Keratinocyte (primary cell): ENCODE measurements around the gene SLC27A5. TPM values are rescaled to one million over a fixed set of nuclear protein-coding genes. Genes with fewer than 3 reads are reported as not detected.

Experiments
- DNase-seq: peaks from one replicate; pipeline ENCODE4 v3.0.0-alpha.2; 2011; ENCODE audit warnings: low read depth, missing footprints, low spot score
- FAIRE-seq: peaks from 2 replicates; lab custom pipeline; 2011; peaks lifted over from hg19 to GRCh38; lab: Jason Lieb, UNC
- H2AFZ ChIP-seq: 2 replicates; pipeline ENCODE4 v1.6.0; 2012; ENCODE audit warnings: low read length, control low read depth, inconsistent platforms; ENCODE audit not compliant: control insufficient read depth
- H3K27ac ChIP-seq: 2 replicates; pipeline ENCODE4 v1.5.1; 2011; ENCODE audit warnings: low read length; ENCODE audit not compliant: control insufficient read depth, insufficient read depth
- H3K27me3 ChIP-seq: 3 replicates; pipeline ENCODE4 v1.6.0; 2011; ENCODE audit warnings: low read length; ENCODE audit not compliant: control insufficient read depth, insufficient read depth; ENCODE audit errors: extremely low read depth
- H3K36me3 ChIP-seq, 2 experiments: 2 replicates in 1 of 2; 3 replicates in 1 of 2; pipeline ENCODE4 v1.5.1; 2011; ENCODE audit warnings: low read length in 2 of 2, mild to moderate bottlenecking in 1 of 2; ENCODE audit not compliant: control insufficient read depth in 2 of 2, insufficient read depth in 2 of 2; ENCODE audit errors: extremely low read depth in 1 of 2
- H3K4me1 ChIP-seq: 3 replicates; pipeline ENCODE4 v1.5.1; 2011; ENCODE audit warnings: low read length; ENCODE audit not compliant: control insufficient read depth, insufficient read depth; ENCODE audit errors: extremely low read depth
- H3K4me2 ChIP-seq: 3 replicates; pipeline ENCODE4 v1.6.0; 2011; ENCODE audit warnings: low read depth, low read length; ENCODE audit not compliant: control insufficient read depth, insufficient read depth; ENCODE audit errors: extremely low read depth
- H3K4me3 ChIP-seq, 3 experiments: fragments of 200-600 bp in 1 of 3; sonication (generic) in 1 of 3; 2 replicates in 2 of 3; 3 replicates in 1 of 3; pipeline ENCODE4 v1.5.1; 2011 to 2016; ENCODE audit warnings: low read length in 3 of 3, mild to moderate bottlenecking in 3 of 3, control low read depth in 2 of 3, inconsistent platforms in 1 of 3, low read depth in 1 of 3, mixed read lengths in 1 of 3, mixed run types in 1 of 3, moderate library complexity in 1 of 3; ENCODE audit not compliant: control insufficient read depth in 2 of 3, insufficient read depth in 2 of 3; ENCODE audit errors: extremely low read depth in 1 of 3
- H3K79me2 ChIP-seq: 2 replicates; pipeline ENCODE4 v1.6.0; 2012; ENCODE audit warnings: low read length; ENCODE audit not compliant: control insufficient read depth, insufficient read depth
- H3K9ac ChIP-seq: 3 replicates; pipeline ENCODE4 v1.6.0; 2011; ENCODE audit warnings: low read length; ENCODE audit not compliant: control insufficient read depth, insufficient read depth; ENCODE audit errors: extremely low read depth
- H3K9me1 ChIP-seq: 3 replicates; pipeline ENCODE4 v1.6.0; 2011; ENCODE audit warnings: low read length; ENCODE audit not compliant: control insufficient read depth, insufficient read depth; ENCODE audit errors: extremely low read depth
- H3K9me3 ChIP-seq: 2 replicates; pipeline ENCODE4 v1.5.1; 2012; ENCODE audit warnings: low read depth, low read length; ENCODE audit not compliant: control insufficient read depth
- H4K20me1 ChIP-seq: 3 replicates; pipeline ENCODE4 v1.6.0; 2011; ENCODE audit warnings: low read length; ENCODE audit not compliant: control insufficient read depth, insufficient read depth; ENCODE audit errors: extremely low read depth
- EZH2 ChIP-seq: IDR thresholded peaks from one replicate; pipeline ENCODE4 v1.6.1; 2012; ENCODE audit warnings: inconsistent platforms, mild to moderate bottlenecking, low read length, moderate library complexity
- dilution Hi-C: fragments of 300-500 bp; cut with MboI; formaldehyde crosslinking; loops from one replicate; pipeline ENCODE4 v1.7.0; 2020; ENCODE audit warnings: low sequenced_read_pairs; ENCODE audit not compliant: extremely low pct_ligation_motif_present
- polyA minus RNA-seq, 3 experiments: library from RNA; depleted of rRNA, polyadenylated mRNA; stranded (reverse); fragments of >200 nt; gene quantifications; 1 replicate in 1 of 3; 2 replicates in 1 of 3; 3 replicates in 1 of 3; pipeline ENCODE4 v1.2.3, GENCODE V29; 2011
- polyA plus RNA-seq, 5 experiments: library from polyadenylated mRNA; depleted of rRNA in 3 of 5; stranded (reverse) in 3 of 5; stranded (forward) in 1 of 5; unstranded in 1 of 5; fragments of >200 nt; gene quantifications; 1 replicate in 1 of 5; 2 replicates in 3 of 5; 3 replicates in 1 of 5; pipeline versions ENCODE4 v1.2.1 to v1.2.3, GENCODE V29; 2011 to 2012; ENCODE audit warnings: missing spikeins in 2 of 5, low read depth in 1 of 5, low replicate concordance in 1 of 5
- TF ChIP-seq, protein P1 (sequence below), 3 experiments: IDR thresholded peaks in 1 of 3; conservative IDR thresholded peaks in 1 of 3; optimal IDR thresholded peaks in 1 of 3; 2 replicates in 2 of 3; 3 replicates in 1 of 3; pipeline versions ENCODE3 to v1.5.1; 2011; ENCODE audit warnings: low read length in 3 of 3, mild to moderate bottlenecking in 3 of 3, moderate library complexity in 2 of 3, control low read depth in 1 of 3, inconsistent platforms in 1 of 3; ENCODE audit not compliant: insufficient read depth in 2 of 3; ENCODE audit errors: extremely low read depth in 1 of 3

Gene SLC27A5, protein sequence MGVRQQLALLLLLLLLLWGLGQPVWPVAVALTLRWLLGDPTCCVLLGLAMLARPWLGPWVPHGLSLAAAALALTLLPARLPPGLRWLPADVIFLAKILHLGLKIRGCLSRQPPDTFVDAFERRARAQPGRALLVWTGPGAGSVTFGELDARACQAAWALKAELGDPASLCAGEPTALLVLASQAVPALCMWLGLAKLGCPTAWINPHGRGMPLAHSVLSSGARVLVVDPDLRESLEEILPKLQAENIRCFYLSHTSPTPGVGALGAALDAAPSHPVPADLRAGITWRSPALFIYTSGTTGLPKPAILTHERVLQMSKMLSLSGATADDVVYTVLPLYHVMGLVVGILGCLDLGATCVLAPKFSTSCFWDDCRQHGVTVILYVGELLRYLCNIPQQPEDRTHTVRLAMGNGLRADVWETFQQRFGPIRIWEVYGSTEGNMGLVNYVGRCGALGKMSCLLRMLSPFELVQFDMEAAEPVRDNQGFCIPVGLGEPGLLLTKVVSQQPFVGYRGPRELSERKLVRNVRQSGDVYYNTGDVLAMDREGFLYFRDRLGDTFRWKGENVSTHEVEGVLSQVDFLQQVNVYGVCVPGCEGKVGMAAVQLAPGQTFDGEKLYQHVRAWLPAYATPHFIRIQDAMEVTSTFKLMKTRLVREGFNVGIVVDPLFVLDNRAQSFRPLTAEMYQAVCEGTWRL
- polyA plus RNA-seq (13.4 to 15.4 TPM (median 14.7 TPM) in 3 replicates), polyA minus RNA-seq (14.4 to 33.3 TPM (median 19.7 TPM) in 3 replicates)
- 1.9 TPM for polyA plus RNA-seq (2011; ENCODE audit: low read depth)
- polyA plus RNA-seq (2011; cell fraction: cytosol; rRNA removed): 7.9 and 16.2 TPM in 2 replicates
- 5.5 and 8.2 TPM in 2 replicates for polyA plus RNA-seq (2011; cell fraction: nucleus; rRNA removed)
- 11.7 and 22.5 TPM in 2 replicates for polyA plus RNA-seq (2012; ENCODE audit: low replicate concordance)
- 18.8 TPM for polyA minus RNA-seq (2011; cell fraction: cytosol; rRNA and poly(A)+ RNA removed)
- polyA minus RNA-seq (2011; cell fraction: nucleus; rRNA and poly(A)+ RNA removed): 4.1 and 5.6 TPM in 2 replicates

DNA sequence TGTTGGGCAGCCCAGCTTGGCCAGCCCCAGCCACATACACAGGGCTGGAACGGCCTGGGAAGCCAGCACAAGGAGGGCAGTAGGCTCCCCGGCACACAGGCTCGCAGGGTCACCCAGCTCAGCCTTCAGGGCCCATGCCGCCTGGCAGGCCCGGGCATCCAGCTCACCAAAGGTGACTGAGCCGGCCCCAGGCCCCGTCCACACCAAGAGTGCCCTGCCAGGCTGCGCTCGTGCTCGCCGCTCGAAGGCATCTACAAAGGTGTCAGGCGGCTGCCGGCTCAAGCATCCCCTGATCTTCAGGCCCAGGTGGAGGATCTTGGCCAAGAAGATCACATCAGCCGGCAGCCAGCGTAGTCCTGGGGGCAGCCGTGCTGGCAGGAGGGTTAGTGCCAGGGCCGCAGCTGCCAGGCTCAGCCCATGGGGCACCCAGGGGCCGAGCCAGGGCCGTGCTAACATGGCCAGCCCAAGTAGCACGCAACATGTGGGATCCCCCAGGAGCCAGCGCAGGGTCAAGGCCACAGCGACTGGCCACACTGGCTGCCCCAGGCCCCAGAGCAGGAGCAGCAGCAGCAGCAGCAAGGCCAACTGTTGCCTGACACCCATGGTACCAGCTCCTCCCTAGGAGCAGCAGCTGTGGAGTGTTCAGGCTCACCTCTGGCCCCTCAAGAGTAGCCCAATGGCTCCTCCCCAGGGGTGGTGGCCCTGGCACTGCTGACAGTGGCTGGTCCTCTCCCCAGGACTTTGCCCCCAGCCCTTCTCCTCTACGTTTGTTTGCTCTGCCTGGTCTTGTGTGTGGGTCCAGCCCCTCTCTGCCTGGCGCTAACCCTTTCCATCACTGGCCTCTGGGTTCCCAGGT is at the start of gene SLC27A5:
Gene SLC27A5 (minus strand): TSS at position 640 of the 856 bp plus-strand sequence. CDS start 37 bp downstream, at position 603.
- H3K36me3 ChIP-seq: peaks cover 0 to 8% of the 10 kb centered on the region in 2 experiments
- dilution Hi-C loops: no loop called here

DNA sequence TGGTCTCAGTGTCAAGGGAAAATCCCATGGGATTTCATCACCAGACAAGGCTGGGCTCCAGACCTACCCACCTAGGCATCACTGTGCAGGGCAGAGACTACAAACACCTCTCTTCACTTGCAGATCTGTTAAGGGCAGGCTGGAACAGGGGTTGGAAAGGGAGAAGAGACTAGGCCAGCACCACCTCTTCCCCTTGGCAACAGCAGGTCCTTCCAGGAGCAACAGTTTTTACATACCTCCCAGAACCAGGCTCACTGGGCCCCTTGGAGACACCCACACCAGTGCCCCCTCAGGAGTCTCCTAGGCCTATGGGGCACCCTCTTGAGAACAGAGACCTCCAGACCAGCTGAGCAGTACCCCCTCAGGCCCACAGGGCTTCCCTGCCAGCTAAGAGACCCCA is 49.1 kb upstream of the SLC27A5 start:
- Histone ChIP-seq H3K36me3 (peaks cover 8 to 14% of the 10 kb centered on the region in 2 experiments), H3K9me1 (no peaks in the 10 kb centered on the region), H3K27ac (no peak overlapping the region), H3K79me2 (peaks cover 22% of the 10 kb centered on the region), H2AFZ (no peak overlapping the region), H3K9me3 (no peaks in the 10 kb centered on the region), H3K4me3 (no peak overlapping the region), H3K4me2 (no peak overlapping the region), H4K20me1 (no peaks in the 10 kb centered on the region), H3K4me1 (peaks cover 35% of the 10 kb centered on the region), H3K9ac (no peak overlapping the region), H3K27me3 (peaks cover 4% of the 10 kb centered on the region)
- dilution Hi-C loops: no loop called here
- FAIRE-seq: no peak
- TF ChIP-seq EZH2: no peak
- TF ChIP-seq, protein P1, sequence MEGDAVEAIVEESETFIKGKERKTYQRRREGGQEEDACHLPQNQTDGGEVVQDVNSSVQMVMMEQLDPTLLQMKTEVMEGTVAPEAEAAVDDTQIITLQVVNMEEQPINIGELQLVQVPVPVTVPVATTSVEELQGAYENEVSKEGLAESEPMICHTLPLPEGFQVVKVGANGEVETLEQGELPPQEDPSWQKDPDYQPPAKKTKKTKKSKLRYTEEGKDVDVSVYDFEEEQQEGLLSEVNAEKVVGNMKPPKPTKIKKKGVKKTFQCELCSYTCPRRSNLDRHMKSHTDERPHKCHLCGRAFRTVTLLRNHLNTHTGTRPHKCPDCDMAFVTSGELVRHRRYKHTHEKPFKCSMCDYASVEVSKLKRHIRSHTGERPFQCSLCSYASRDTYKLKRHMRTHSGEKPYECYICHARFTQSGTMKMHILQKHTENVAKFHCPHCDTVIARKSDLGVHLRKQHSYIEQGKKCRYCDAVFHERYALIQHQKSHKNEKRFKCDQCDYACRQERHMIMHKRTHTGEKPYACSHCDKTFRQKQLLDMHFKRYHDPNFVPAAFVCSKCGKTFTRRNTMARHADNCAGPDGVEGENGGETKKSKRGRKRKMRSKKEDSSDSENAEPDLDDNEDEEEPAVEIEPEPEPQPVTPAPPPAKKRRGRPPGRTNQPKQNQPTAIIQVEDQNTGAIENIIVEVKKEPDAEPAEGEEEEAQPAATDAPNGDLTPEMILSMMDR (optimal IDR thresholded peaks at IDR 0.05 in 1 of 3, IDR thresholded peaks at IDR 0.05 in 1 of 3, conservative IDR thresholded peaks at IDR 0.05 in 1 of 3; ENCODE audit: extremely low read depth in 1 of 3, insufficient read depth in 2 of 3, low read length in 3 of 3): no peak
- DNase-seq: no peak

More for the DNA sequence above, at the start of gene SLC27A5:
- Histone ChIP-seq H3K27me3 (no peaks in the 10 kb centered on the region), H2AFZ (no peak within 1 kb of the TSS), H3K27ac (no peak within 1 kb of the TSS), H3K9me1 (no peaks in the 10 kb centered on the region), H3K9me3 (no peaks in the 10 kb centered on the region), H3K4me3 (no peak within 1 kb of the TSS), H3K4me1 (peaks cover 6% of the 10 kb centered on the region), H3K4me2 (no peak within 1 kb of the TSS), H4K20me1 (no peaks in the 10 kb centered on the region), H3K9ac (no peak within 1 kb of the TSS), H3K79me2 (peaks cover 21% of the 10 kb centered on the region)
- no peak for DNase-seq
- FAIRE-seq: no peak
- TF ChIP-seq EZH2: no peak
- TF ChIP-seq, protein P1 (optimal IDR thresholded peaks at IDR 0.05 in 1 of 3, IDR thresholded peaks at IDR 0.05 in 1 of 3, conservative IDR thresholded peaks at IDR 0.05 in 1 of 3; ENCODE audit: extremely low read depth in 1 of 3, insufficient read depth in 2 of 3, low read length in 3 of 3): no peak
